Measurements from ENCODE around the gene CERK.

Gene CERK

GRCh38 chr22:46676479-46676878 lies 61.6 kb downstream of the CERK start:
- peaks cover 2% of the 10 kb centered on the region for H3K4me1 ChIP-seq (ENCODE audit: insufficient read depth, insufficient read length)
- peaks cover 5% of the 10 kb centered on the region for H3K36me3 ChIP-seq (ENCODE audit: insufficient read depth, insufficient read length, low read length)
- TF ChIP-seq SUZ12 (IDR thresholded peaks at IDR 0.05; ENCODE audit: extremely low read depth, insufficient read depth, insufficient read length) (no peak), ZNF274 (IDR thresholded peaks at IDR 0.05; ENCODE audit: low read depth, low read length) (no peak), YY1 (IDR thresholded peaks at IDR 0.05; ENCODE audit: insufficient read depth, insufficient read length) (no peak)
- no peaks in the 10 kb centered on the region for H3K9me3 ChIP-seq (ENCODE audit: insufficient read depth, low read length)
- no peaks in the 10 kb centered on the region for H3K27me3 ChIP-seq (ENCODE audit: insufficient read depth, insufficient read length)
- no peak for DNase-seq (ENCODE audit: low read depth, low spot score)
- H3K9ac ChIP-seq (ENCODE audit: insufficient read length, low read depth), result no peak overlapping the region
- no peak overlapping the region for H3K4me3 ChIP-seq (ENCODE audit: insufficient read length, low read depth)

- H3K4me1 ChIP-seq (ENCODE audit: insufficient read depth, insufficient read length), result peaks cover 2% of the 10 kb centered on the region
- no peak for TF ChIP-seq ZNF274 (IDR thresholded peaks at IDR 0.05; ENCODE audit: low read depth, low read length)
- TF ChIP-seq YY1 (IDR thresholded peaks at IDR 0.05; ENCODE audit: insufficient read depth, insufficient read length), result no peak
- no peak for TF ChIP-seq SUZ12 (IDR thresholded peaks at IDR 0.05; ENCODE audit: extremely low read depth, insufficient read depth, insufficient read length)
- no peak overlapping the region for H3K4me3 ChIP-seq (ENCODE audit: insufficient read length, low read depth)
- H3K36me3 ChIP-seq (ENCODE audit: insufficient read depth, insufficient read length, low read length), result peaks cover 5% of the 10 kb centered on the region
- no peaks in the 10 kb centered on the region for H3K9me3 ChIP-seq (ENCODE audit: insufficient read depth, low read length)
- DNase-seq (ENCODE audit: low read depth, low spot score), result no peak
- H3K9ac ChIP-seq (ENCODE audit: insufficient read length, low read depth), result no peak overlapping the region
- H3K27me3 ChIP-seq (ENCODE audit: insufficient read depth, insufficient read length), result no peaks in the 10 kb centered on the region
Measured at GRCh38 chr22:46675938-46676337, 62.1 kb downstream of the CERK start.

- Histone ChIP-seq H3K4me3 (ENCODE audit: insufficient read length, low read depth) (no peak overlapping the region), H3K27me3 (ENCODE audit: insufficient read depth, insufficient read length) (no peaks in the 10 kb centered on the region), H3K9ac (ENCODE audit: insufficient read length, low read depth) (no peak overlapping the region), H3K36me3 (ENCODE audit: insufficient read depth, insufficient read length, low read length) (peaks cover 5% of the 10 kb centered on the region), H3K4me1 (ENCODE audit: insufficient read depth, insufficient read length) (peaks cover 2% of the 10 kb centered on the region), H3K9me3 (ENCODE audit: insufficient read depth, low read length) (no peaks in the 10 kb centered on the region)
- DNase-seq (ENCODE audit: low read depth, low spot score), result no peak
- TF ChIP-seq YY1 (IDR thresholded peaks at IDR 0.05; ENCODE audit: insufficient read depth, insufficient read length) (no peak), SUZ12 (IDR thresholded peaks at IDR 0.05; ENCODE audit: extremely low read depth, insufficient read depth, insufficient read length) (no peak), ZNF274 (IDR thresholded peaks at IDR 0.05; ENCODE audit: low read depth, low read length) (no peak)
Measured at GRCh38 chr22:46675479-46675878, 62.6 kb downstream of the CERK start.

GRCh38 chr22:46674906-46675305 lies 63.1 kb downstream of the CERK start:
- Histone ChIP-seq H3K36me3 (ENCODE audit: insufficient read depth, insufficient read length, low read length) (peaks cover 11% of the 10 kb centered on the region), H3K4me3 (ENCODE audit: insufficient read length, low read depth) (no peak overlapping the region), H3K4me1 (ENCODE audit: insufficient read depth, insufficient read length) (peaks cover 2% of the 10 kb centered on the region), H3K9ac (ENCODE audit: insufficient read length, low read depth) (no peak overlapping the region), H3K9me3 (ENCODE audit: insufficient read depth, low read length) (no peaks in the 10 kb centered on the region), H3K27me3 (ENCODE audit: insufficient read depth, insufficient read length) (no peaks in the 10 kb centered on the region)
- no peak for DNase-seq (ENCODE audit: low read depth, low spot score)
- TF ChIP-seq ZNF274 (IDR thresholded peaks at IDR 0.05; ENCODE audit: low read depth, low read length) (no peak), YY1 (IDR thresholded peaks at IDR 0.05; ENCODE audit: insufficient read depth, insufficient read length) (no peak), SUZ12 (IDR thresholded peaks at IDR 0.05; ENCODE audit: extremely low read depth, insufficient read depth, insufficient read length) (no peak)

- Histone ChIP-seq H3K36me3 (ENCODE audit: insufficient read depth, insufficient read length, low read length) (peaks cover 11% of the 10 kb centered on the region), H3K9ac (ENCODE audit: insufficient read length, low read depth) (no peak overlapping the region), H3K9me3 (ENCODE audit: insufficient read depth, low read length) (no peaks in the 10 kb centered on the region), H3K4me3 (ENCODE audit: insufficient read length, low read depth) (no peak overlapping the region), H3K27me3 (ENCODE audit: insufficient read depth, insufficient read length) (no peaks in the 10 kb centered on the region), H3K4me1 (ENCODE audit: insufficient read depth, insufficient read length) (peaks cover 2% of the 10 kb centered on the region)
- TF ChIP-seq SUZ12 (IDR thresholded peaks at IDR 0.05; ENCODE audit: extremely low read depth, insufficient read depth, insufficient read length), result no peak
- no peak for TF ChIP-seq ZNF274 (IDR thresholded peaks at IDR 0.05; ENCODE audit: low read depth, low read length)
- TF ChIP-seq YY1 (IDR thresholded peaks at IDR 0.05; ENCODE audit: insufficient read depth, insufficient read length), result no peak
- DNase-seq (ENCODE audit: low read depth, low spot score), result no peak
Measured at GRCh38 chr22:46674367-46674781, 63.7 kb downstream of the CERK start.

- Histone ChIP-seq H3K36me3 (ENCODE audit: insufficient read depth, insufficient read length, low read length) (peaks cover 15% of the 10 kb centered on the region), H3K9me3 (ENCODE audit: insufficient read depth, low read length) (no peaks in the 10 kb centered on the region), H3K4me3 (ENCODE audit: insufficient read length, low read depth) (no peak overlapping the region), H3K27me3 (ENCODE audit: insufficient read depth, insufficient read length) (no peaks in the 10 kb centered on the region), H3K9ac (ENCODE audit: insufficient read length, low read depth) (no peak overlapping the region), H3K4me1 (ENCODE audit: insufficient read depth, insufficient read length) (peaks cover 2% of the 10 kb centered on the region)
- TF ChIP-seq ZNF274 (IDR thresholded peaks at IDR 0.05; ENCODE audit: low read depth, low read length) (no peak), SUZ12 (IDR thresholded peaks at IDR 0.05; ENCODE audit: extremely low read depth, insufficient read depth, insufficient read length) (no peak), YY1 (IDR thresholded peaks at IDR 0.05; ENCODE audit: insufficient read depth, insufficient read length) (no peak)
- no peak for DNase-seq (ENCODE audit: low read depth, low spot score)
Measured at GRCh38 chr22:46673662-46674236, 64.3 kb downstream of the CERK start.

- no peak for TF ChIP-seq SUZ12 (IDR thresholded peaks at IDR 0.05; ENCODE audit: extremely low read depth, insufficient read depth, insufficient read length)
- no peak for TF ChIP-seq YY1 (IDR thresholded peaks at IDR 0.05; ENCODE audit: insufficient read depth, insufficient read length)
- no peak for TF ChIP-seq ZNF274 (IDR thresholded peaks at IDR 0.05; ENCODE audit: low read depth, low read length)
- Histone ChIP-seq H3K4me1 (ENCODE audit: insufficient read depth, insufficient read length) (peaks cover 2% of the 10 kb centered on the region), H3K36me3 (ENCODE audit: insufficient read depth, insufficient read length, low read length) (peaks cover 15% of the 10 kb centered on the region), H3K9me3 (ENCODE audit: insufficient read depth, low read length) (no peaks in the 10 kb centered on the region), H3K4me3 (ENCODE audit: insufficient read length, low read depth) (no peak overlapping the region), H3K9ac (ENCODE audit: insufficient read length, low read depth) (no peak overlapping the region), H3K27me3 (ENCODE audit: insufficient read depth, insufficient read length) (no peaks in the 10 kb centered on the region)
- no peak for DNase-seq (ENCODE audit: low read depth, low spot score)
Measured at GRCh38 chr22:46673205-46673604, 64.8 kb downstream of the CERK start.
